Neuron (in vitro differentiated cells): ENCODE results near the gene AMDHD1.

ENCODE experiments used
- H2AFZ ChIP-seq: one replicate; pipeline ENCODE4 v1.6.1; 2013; ENCODE audit warnings: low read depth, mild to moderate bottlenecking, inconsistent platforms, low read length, moderate library complexity
- H3K27me3 ChIP-seq: one replicate; pipeline ENCODE4 v1.6.1; 2013; ENCODE audit warnings: low read length; ENCODE audit not compliant: insufficient read depth
- H3K36me3 ChIP-seq: one replicate; pipeline ENCODE4 v1.6.1; 2013; ENCODE audit warnings: low read length; ENCODE audit not compliant: insufficient read depth
- H3K4me1 ChIP-seq: one replicate; pipeline ENCODE4 v1.6.1; 2013; ENCODE audit warnings: low read length; ENCODE audit not compliant: insufficient read depth
- H3K4me3 ChIP-seq: 2 replicates; pipeline ENCODE4 v1.5.1; 2013; ENCODE audit warnings: mild to moderate bottlenecking, low read length, moderate library complexity
- H3K9me3 ChIP-seq: one replicate; pipeline ENCODE4 v1.6.1; 2013; ENCODE audit warnings: low read length

AMDHD1 gene, protein sequence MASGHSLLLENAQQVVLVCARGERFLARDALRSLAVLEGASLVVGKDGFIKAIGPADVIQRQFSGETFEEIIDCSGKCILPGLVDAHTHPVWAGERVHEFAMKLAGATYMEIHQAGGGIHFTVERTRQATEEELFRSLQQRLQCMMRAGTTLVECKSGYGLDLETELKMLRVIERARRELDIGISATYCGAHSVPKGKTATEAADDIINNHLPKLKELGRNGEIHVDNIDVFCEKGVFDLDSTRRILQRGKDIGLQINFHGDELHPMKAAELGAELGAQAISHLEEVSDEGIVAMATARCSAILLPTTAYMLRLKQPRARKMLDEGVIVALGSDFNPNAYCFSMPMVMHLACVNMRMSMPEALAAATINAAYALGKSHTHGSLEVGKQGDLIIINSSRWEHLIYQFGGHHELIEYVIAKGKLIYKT

DNA sequence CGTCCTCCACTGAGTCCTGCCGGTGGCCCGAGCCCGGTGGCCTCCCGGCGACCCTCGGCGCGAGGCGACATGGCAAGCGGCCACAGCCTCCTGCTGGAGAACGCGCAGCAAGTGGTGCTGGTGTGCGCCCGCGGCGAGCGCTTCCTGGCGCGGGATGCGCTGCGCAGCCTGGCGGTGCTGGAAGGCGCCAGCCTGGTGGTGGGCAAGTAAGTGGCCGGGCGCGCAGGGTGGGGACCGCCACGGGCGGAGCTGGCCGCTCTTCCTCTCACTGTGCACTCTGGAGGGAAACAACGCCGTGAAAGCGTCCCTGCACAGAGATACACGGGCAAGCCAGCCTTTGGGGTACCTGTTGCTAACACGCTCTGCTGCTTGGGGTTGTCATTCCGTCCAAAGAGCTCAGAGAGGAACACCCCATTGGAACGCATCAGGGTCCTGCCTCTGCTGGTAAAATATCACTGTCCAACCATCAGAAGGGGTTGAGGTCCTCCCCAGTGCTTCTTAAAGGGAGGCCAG, at the start of gene AMDHD1:
TSS of gene AMDHD1 (plus strand) at position 2 of the 513 bp plus-strand sequence. CDS start at position 70, 68 bp downstream.
- H2AFZ ChIP-seq = peak within 1 kb of the TSS; percentile 74
- no peaks in the 10 kb centered on the region for H3K9me3 ChIP-seq
- H3K36me3 ChIP-seq = no peaks in the 10 kb centered on the region
- peaks cover 14% of the 10 kb centered on the region for H3K27me3 ChIP-seq
- H3K4me1 ChIP-seq = peaks cover 6% of the 10 kb centered on the region
- peak within 1 kb of the TSS; percentile 66 for H3K4me3 ChIP-seq

DNA sequence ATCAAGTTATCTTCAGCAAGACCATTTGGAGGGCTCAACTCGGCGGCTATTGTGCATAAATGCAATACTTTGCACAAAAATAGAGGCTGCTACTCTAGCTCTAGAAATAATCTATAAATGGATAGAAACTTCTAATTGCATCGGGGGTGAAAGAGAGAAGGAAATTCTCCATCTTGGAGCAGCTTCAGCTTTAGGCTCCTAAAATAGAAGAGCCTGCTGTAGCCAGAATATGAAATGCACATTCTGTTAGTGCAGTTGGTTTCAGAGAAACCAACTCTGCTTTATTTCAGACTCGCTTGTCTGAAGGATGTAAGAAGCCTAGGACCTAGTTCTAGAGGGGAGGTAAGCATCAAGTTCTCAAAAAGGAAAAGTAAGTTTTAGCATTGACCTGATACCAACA, 46.3 kb upstream of the AMDHD1 start:
- Histone ChIP-seq H3K9me3 (no peaks in the 10 kb centered on the region), H3K27me3 (no peaks in the 10 kb centered on the region), H3K4me3 (no peak overlapping the region), H3K4me1 (no peaks in the 10 kb centered on the region), H3K36me3 (no peaks in the 10 kb centered on the region), H2AFZ (no peak overlapping the region)

DNA sequence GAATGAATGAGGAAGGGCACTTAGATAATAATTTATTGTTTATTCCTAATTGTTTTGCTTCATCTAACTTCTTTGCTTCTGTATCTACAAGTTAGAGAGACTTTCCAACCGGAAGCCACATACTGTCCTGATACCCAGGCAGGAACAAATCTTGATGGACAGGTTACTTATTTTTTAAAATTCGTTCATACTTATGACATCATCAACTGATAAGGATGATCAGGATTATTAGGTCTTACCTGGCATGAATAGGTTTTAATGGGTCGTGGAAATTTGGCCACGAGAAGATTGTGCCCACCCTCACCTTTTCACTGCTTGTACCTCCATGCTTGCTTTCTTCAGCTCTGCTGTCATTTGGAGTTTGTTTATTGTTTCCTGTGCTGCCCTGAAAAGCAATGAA, 45.0 kb upstream of the AMDHD1 start:
- no peak overlapping the region for H2AFZ ChIP-seq
- H3K27me3 ChIP-seq = no peaks in the 10 kb centered on the region
- no peak overlapping the region for H3K4me3 ChIP-seq
- no peaks in the 10 kb centered on the region for H3K4me1 ChIP-seq
- H3K36me3 ChIP-seq = no peaks in the 10 kb centered on the region
- H3K9me3 ChIP-seq = no peaks in the 10 kb centered on the region

DNA sequence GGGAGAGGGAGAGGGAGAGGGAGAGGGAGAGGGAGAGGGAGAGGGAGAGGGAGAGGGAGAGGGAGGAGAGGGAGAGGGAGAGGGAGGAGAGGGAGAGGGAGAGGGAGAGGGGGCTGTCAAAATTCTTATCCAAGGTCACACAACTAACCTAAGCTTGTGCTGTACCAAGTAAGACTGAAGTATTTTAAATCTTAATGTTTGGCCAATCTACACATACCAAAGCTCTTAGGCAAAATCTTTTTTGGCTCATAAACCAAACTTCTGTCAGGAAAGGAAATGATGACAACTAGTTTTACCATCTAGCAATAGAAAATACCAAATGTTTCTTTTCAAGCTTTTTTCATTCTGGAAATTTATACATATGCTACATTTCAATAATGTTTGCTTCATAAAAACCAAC, 34.6 kb upstream of the AMDHD1 start:
- H2AFZ ChIP-seq = no peak overlapping the region
- H3K36me3 ChIP-seq = no peaks in the 10 kb centered on the region
- H3K4me3 ChIP-seq = no peak overlapping the region
- no peaks in the 10 kb centered on the region for H3K27me3 ChIP-seq
- no peaks in the 10 kb centered on the region for H3K9me3 ChIP-seq
- H3K4me1 ChIP-seq = no peaks in the 10 kb centered on the region

DNA sequence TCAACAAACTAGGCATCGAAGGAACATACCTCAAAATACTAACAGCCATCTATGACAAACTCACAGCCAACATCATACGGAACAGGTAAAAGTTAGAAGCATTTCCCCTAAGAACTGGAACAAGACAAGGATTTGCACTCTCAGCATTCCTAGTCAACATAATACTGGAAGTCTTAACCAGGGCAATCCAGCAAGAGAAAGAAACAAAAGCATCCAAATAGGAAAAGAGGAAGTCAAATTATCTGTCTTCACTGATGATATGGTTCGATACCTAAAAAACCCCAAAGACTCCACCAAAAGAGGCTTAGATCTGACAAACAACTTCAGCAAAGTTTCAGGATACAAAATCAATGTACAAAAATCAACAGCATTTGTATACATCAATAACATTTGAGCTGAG, 33.3 kb upstream of the AMDHD1 start:
- H3K4me3 ChIP-seq = no peak overlapping the region
- no peaks in the 10 kb centered on the region for H3K27me3 ChIP-seq
- H3K36me3 ChIP-seq = no peaks in the 10 kb centered on the region
- no peaks in the 10 kb centered on the region for H3K4me1 ChIP-seq
- no peak overlapping the region for H2AFZ ChIP-seq
- no peaks in the 10 kb centered on the region for H3K9me3 ChIP-seq

DNA sequence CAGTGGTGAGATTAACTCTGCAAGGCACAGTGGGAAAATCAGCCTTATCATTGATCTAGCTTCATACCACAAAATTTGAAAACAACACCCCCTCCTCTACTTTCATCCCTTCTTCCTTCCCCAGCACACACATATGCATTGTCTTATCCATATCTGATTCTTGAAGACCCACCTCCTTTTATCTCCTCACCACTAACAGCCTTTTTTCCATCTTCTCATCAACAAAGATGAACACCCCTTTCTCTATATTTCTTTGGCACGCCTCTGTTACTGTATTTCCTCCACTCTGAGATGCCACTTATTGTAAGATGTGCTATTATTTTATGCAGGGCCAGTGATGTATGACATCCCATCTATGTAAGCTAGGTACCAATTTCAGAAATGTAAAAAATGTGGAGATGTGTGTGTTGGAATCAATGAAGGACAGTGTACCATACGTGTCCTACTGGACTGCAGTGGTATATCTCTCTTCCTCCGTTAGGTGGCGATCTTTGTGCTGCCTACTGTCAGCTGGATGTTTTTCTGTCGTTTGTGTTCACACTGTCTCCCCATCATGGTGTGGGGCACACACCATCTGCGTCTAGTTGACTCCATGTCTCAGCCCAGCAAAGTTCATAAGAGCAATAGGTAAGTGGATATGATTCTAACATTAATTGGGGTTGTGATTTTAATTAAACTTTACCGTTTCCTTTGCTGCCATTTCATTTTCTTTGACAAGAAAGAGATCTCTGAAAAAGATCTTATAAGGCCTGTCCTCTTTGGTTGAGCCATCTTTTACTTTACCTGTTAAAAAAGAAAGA, 24.7 kb upstream of the AMDHD1 start:
- no peaks in the 10 kb centered on the region for H3K27me3 ChIP-seq
- no peak overlapping the region for H2AFZ ChIP-seq
- no peaks in the 10 kb centered on the region for H3K9me3 ChIP-seq
- no peak overlapping the region for H3K4me3 ChIP-seq
- H3K36me3 ChIP-seq = no peaks in the 10 kb centered on the region
- H3K4me1 ChIP-seq = no peaks in the 10 kb centered on the region

DNA sequence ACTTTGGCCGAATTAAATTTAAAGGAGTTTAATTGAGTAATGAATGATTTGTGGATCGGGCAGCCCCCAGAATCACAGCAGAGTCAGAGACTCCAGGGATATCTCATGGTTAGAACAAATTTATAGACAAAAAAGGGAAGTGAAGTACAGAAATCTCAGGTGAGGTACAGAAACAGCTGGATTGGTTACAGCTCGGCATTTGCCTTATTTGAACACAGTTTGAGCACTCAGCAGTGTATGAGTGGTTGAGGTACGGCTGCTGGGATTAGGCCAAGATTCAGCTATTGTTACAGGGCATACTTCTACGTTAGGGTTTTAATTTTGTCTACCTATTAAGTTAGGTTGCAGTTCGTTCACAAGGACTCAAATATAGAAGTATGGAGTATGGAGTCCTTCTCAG, 24.0 kb upstream of the AMDHD1 start:
- Histone ChIP-seq H2AFZ (no peak overlapping the region), H3K36me3 (no peaks in the 10 kb centered on the region), H3K4me3 (no peak overlapping the region), H3K27me3 (no peaks in the 10 kb centered on the region), H3K4me1 (no peaks in the 10 kb centered on the region), H3K9me3 (no peaks in the 10 kb centered on the region)

DNA sequence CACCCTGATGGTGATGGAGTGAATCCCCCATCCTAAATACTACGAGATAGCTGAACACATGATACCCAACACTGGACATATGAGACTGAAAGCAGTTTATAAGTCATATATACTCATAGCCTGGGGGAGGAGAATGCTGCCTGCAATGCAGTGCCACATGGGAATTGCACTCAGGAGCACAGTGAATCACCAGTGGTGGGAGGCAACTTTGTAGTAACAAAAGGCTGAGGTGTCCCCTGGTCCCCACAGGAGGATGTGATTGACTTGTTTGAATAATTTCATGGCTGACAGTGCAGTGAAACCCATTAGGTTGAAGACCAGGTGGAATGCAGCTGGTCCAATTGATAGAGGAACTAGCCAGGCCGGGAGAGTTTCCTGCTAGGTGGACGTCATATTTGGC, 20.9 kb upstream of the AMDHD1 start:
- no peaks in the 10 kb centered on the region for H3K4me1 ChIP-seq

DNA sequence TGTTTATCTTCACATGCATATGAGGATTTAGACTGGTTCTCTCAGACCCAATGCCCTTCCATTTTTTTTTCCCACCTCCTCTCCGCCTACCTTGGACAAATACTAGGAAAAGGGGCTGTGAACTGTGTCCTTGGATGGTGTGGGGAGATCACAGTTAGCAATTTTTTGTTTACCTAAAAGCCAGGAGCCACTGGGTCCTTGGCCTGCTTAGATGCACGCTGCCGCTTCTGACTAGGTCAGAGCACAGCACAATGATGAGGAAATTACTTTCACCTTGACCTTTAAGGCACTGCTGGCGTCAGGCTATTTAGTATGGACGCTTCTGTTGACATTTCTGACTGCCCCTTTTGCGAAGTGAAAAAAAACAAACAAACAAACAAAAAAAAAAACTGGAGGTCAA, 2.6 kb upstream of the AMDHD1 start:
- peaks cover 6% of the 10 kb centered on the region for H3K4me1 ChIP-seq
- no peak overlapping the region for H2AFZ ChIP-seq
- H3K9me3 ChIP-seq = no peaks in the 10 kb centered on the region
- H3K4me3 ChIP-seq = no peak overlapping the region
- no peaks in the 10 kb centered on the region for H3K36me3 ChIP-seq
- H3K27me3 ChIP-seq = peaks cover 20% of the 10 kb centered on the region

More for the DNA sequence above, 20.9 kb upstream of the AMDHD1 start:
- H3K4me3 ChIP-seq = no peak overlapping the region
- H2AFZ ChIP-seq = no peak overlapping the region
- H3K9me3 ChIP-seq = no peaks in the 10 kb centered on the region
- no peaks in the 10 kb centered on the region for H3K36me3 ChIP-seq
- no peaks in the 10 kb centered on the region for H3K27me3 ChIP-seq

DNA sequence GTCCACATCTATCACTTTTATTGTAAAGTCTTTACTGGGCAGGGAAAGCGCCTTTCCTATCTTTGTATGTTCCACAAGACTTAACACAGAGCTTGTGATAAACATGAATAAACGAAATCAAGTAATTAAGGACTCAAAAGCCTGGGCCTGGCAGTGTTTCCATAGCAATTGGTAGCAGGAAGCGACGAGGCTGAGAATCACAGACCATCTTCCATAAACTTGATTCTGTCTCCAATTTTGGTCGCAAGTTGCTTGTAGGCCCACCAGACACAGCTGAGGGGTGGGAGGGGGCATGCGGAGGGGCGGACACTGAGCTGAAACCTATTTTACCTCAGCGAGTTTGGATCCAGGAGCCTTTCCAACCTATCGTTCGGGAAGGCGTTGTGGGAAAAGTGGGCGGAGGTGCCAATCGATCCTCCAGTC, 1.0 kb upstream of the AMDHD1 start:
- peak overlapping the region; percentile 66 for H3K4me3 ChIP-seq
- H3K27me3 ChIP-seq = peaks cover 17% of the 10 kb centered on the region
- H2AFZ ChIP-seq = peak overlapping the region; percentile 74

DNA sequence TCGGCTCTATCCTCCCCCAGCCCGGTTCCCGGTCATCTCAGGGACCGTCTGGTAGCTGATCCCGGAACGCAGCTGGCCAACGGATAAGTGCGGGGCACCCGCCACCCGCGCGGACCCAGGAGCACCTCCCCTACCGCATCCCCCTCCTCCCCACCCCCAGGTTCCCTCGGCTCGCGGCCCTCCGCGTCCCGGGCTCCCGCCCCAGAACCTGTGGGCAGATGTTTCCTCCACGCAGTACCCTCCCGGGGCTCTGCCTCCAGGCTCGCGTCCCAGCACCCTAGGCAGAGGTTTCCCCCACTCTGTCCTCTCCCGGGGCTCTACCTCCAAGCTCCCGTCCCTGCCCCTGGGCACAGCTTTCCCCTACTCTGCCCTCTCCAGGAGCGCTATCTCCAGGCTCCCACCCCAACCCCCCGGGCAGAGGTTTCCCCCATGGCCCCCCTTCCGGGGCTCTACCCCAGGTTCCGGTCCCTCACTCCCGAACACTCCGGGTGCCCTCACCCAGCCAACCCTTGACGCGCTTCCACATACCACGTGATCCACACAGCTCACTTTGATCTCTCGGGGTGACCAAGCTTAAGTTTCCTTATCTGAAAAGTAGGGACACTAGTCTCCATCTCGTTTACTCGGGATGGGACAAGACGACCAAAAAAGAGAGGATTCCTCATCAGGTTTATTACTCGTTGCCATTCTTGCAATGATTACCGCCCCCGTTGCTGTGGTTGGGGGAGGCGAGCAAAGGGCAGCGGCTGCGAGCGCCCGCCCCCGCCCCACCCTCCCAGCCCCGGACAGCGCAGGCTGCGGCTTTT, 404 bp upstream of the AMDHD1 start, which contains the start of gene CCDC38:
TSS of gene CCDC38 (minus strand) at position 91 of the 806 bp plus-strand sequence. CDS start 6,105 bp downstream, outside the sequence.
- Histone ChIP-seq H3K9me3 (no peaks in the 10 kb centered on the region), H3K4me1 (peaks cover 6% of the 10 kb centered on the region), H3K27me3 (peaks cover 14% of the 10 kb centered on the region), H3K4me3 (peak within 1 kb of the TSS; percentile 66), H2AFZ (peak within 1 kb of the TSS; percentile 74), H3K36me3 (no peaks in the 10 kb centered on the region)

More for the DNA sequence above, 1.0 kb upstream of the AMDHD1 start:
- H3K9me3 ChIP-seq = no peaks in the 10 kb centered on the region
- H3K4me1 ChIP-seq = peaks cover 6% of the 10 kb centered on the region
- no peaks in the 10 kb centered on the region for H3K36me3 ChIP-seq

DNA sequence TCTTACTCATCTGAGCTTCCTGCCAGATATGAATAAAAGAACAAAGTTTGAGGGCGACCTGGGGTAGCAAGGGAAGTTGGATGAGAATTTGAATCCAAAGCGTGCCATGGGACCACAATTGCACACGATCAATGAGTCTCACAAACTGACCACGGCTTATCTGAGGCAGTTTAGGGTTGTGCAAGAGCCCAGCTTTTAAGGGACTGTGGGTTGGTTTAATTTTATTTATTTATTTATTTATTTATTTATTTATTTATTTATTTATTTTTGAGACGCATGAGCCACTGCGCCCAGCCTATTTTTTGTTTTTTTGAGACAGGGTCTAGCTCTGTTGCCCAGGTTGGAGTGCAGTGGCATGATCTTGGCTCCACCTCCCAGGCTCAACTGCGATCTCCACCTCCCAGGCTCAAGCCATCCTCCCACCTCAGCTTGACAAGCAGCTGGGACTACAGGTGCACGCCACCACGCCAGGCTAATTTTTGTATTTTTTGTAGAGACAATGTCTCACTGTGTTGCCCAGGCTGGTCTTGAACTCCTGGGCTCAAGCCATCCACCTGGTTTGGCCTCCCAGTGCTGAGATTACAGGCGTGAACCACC, 1.1 kb downstream of the AMDHD1 start:
- Histone ChIP-seq H3K4me1 (peaks cover 6% of the 10 kb centered on the region), H3K36me3 (no peaks in the 10 kb centered on the region), H3K9me3 (no peaks in the 10 kb centered on the region), H3K4me3 (no peak overlapping the region), H3K27me3 (peaks cover 14% of the 10 kb centered on the region), H2AFZ (no peak overlapping the region)
